GM18909 (cell line): Measurements from ENCODE around the gene RESF1.
"Not testable (repeated sequence)": the region's sequence is repeated elsewhere in the genome, so short reads cannot be mapped to it uniquely, and the experiment has no call there.

Source experiments
- ATAC-seq: cut with Tn5 transposase; IDR thresholded peaks from one replicate; pipeline ENCODE4 v1.9.1; 2021; ENCODE audit warnings: mild to moderate bottlenecking; ENCODE audit not compliant: unreplicated experiment, poor library complexity

RESF1 gene

DNA sequence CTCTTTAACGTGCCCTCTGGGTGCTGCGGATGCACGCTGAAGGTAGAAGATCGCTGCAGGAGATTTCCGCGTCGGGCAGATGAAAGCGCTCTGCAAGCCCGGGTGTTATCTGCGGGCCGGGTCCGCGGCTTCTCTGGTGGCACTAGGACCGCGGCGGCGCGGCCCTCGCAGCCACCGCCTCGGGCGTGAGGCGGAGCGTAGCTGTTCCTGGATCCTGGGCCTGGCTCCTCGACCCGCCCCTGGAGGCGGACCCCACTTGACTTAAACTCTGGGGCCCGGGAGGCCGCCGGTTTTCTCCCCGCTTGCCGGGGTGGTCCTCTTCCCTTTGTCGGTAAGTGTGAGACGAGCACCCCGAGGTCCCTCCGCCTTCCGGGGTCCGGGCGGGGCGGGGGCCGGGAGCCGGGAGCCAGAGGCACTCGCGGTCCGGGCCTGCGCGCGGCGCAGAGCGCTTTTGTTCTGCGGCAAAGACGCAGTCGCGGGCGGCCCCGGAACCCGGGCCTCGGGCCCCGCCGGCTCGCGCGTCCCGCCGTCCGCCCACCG, at the start of gene RESF1:
Gene RESF1 (plus strand): TSS at position 255 of the 540 bp plus-strand sequence. CDS start 21,541 bp downstream, outside the sequence.
- ATAC-seq: peak; percentile 92

DNA sequence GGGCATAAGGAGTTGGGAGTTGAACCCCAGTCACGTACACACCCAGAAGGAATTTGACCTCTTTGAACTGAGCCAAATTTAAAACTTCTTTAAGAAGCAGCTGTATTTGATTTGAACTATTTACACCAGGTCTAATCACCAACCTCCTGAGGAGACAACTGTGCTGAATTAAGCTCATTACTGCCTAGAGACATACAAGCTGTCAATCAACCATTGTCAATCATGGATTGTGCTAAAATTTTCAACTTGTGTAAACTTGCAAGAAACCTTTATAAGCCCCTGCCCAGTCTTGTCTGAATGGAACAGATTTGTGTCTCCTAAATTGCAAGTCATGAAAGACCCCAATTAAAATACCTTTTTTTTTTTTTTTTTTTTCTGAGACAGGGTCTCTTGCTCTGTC, 44.3 kb upstream of the RESF1 start:
- ATAC-seq: no peak

- ATAC-seq: no peak
These were observed 43.8 kb upstream of the RESF1 start for GRCh38 chr12:31915446-31915845.

DNA sequence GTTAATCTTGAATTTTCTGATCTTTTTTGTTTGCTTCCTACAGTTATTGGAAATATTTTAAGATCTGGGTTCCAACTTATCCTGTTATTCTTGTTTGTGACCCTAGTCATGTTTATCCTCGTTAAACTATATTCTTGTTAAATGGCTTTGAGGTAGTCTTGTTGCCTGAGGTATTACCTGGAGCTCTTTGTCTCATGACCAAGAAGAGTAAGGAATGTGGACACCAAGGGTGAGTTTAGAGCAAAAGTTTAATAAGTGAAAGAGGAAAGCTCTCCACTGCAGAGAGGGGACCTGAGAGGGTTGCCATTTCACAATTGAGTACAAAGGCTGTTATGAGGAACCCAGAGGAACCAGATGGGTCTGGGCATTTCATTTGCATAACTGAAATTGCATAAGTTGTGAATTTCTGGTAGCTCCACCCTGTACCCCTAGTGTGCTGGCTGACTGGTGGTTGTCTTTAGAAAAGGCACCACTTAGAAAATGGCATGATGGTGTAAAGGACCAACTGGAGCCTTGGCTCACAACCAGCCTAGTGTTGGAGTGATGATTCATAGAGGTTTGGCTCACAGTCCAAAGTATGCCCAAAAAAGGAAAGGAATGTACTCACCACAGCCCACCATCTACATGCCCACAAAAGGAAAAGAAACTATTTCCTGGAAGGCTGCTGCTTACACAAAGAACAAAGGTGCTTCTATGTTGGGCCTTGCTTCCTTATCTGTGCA, 36.7 kb upstream of the RESF1 start:
- ATAC-seq: no peak

GRCh38 chr12:31923063-31923412, 36.2 kb upstream of the RESF1 start:
- ATAC-seq: no peak

DNA sequence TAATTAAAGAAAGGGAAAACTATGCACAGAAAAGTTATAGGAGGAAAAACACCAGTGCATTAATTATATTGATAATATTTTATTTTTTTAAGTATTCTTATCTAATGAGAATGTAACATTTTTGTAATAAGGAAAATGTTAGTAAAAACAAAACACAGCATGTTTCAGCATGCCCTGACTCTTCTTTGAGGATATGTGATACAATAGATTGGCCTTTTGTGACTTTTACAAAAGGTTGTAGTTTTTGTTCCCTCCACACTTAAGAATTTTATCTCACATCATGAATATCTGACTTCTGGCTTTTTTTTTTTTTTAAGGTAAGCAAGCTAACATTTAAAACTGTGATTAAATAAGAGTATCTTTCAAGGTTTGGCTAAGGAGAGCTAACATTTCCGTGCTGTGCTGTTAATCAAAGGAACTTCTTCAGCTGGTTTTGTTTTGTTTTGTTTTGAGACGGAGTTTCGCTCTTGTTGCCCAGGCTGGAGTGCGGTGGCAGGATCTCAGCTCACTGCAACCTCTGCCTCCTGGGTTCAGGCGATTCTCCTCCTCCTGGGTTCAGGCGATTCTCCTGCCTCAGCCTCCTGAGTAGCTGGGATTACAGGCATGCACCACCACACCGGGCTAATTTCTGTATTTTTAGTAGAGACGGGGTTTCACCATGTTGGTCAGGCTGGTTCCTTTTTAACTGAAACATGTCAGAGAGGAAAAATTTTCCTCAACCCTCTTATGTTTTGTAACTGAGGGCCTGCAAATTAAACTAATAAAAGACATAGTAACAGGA, 30.8 kb upstream of the RESF1 start:
- ATAC-seq: no peak

DNA sequence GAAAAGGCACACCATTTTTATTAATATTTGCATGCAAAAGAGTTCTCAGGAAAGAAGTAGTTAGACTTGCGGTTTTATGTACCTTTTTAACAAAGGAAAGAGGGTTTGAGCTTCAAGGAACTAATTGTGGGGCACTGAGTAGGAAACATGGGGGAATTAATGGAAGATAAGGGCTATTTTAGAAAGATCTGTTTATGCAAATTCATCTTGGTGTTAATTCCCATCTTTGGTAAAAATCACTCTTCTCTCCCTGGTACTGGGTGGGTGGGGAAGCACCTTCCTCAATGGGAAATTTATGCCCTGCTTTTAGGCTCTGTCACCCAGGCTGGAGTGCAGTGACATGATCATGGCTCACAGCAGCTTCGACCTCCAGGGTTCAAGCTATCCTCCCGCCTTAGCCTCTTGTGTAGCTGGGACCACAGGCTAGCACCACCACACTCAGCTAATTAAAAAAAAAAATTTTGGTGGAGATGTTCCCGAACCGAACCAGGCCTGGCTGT, 30.1 kb upstream of the RESF1 start:
- no peak for ATAC-seq

DNA sequence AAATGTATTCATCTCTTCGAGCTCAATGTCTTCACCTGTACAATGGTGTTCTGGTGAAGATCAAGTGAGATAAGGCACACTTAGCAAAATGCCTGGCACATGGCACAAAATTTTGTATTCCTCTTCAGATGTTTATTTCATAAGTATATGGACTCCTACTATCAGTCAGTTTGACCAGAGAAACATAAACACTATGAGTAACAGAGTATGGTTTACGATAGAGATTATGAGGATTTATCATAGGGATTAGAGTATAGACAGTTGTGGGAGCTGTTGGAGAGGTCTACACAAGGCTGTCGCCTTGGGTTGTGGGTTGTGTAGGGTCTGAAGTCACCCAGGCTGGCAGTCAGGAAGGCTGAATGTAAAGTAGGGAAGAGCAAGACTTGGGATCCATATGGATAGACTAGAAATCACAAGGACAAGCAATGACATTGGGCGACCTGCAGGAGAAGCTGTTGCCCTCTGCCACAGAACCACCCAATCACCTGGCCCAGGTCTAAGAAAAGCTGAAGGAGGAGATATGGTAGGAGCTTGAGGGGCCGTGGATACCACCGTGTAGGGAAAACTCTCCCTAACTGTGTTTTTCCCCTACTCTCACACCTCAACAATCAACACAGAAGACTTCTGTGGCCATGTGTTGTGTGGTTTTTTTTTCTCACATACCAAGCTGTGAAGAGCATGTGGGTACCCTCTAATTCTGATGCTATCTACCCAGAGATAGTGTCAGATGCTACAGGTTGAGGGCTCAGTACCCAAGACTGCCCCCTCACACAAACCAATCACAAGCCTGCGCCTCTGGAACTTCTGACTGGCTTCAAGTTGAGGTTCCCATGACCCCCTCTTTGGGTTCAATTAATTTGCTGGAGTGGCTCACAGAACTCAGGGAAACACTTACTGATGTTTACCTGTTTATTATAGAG, 27.2 kb upstream of the RESF1 start:
- ATAC-seq: no peak

GRCh38 chr12:31944299-31944698, 14.9 kb upstream of the RESF1 start:
- ATAC-seq: no peak

DNA sequence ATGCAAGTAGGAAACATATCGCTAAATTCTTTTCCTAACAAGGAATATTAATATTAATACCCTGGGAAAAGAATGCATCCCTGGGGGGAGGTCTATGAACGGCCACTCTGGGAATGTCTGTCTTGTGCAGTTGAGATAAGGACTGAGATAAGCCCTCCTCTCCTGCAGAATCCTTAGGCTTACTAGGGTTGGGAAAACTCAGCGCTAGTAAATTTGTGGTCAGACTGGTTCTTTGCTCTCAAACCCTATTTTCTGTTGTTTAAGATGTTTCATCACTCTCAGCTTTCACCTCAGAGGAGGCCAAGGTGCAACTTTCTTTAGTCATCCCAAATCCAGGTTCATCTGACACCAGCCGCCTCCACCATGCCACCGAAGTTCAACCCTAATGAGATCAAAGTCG, 11.2 kb upstream of the RESF1 start:
- ATAC-seq: no peak

DNA sequence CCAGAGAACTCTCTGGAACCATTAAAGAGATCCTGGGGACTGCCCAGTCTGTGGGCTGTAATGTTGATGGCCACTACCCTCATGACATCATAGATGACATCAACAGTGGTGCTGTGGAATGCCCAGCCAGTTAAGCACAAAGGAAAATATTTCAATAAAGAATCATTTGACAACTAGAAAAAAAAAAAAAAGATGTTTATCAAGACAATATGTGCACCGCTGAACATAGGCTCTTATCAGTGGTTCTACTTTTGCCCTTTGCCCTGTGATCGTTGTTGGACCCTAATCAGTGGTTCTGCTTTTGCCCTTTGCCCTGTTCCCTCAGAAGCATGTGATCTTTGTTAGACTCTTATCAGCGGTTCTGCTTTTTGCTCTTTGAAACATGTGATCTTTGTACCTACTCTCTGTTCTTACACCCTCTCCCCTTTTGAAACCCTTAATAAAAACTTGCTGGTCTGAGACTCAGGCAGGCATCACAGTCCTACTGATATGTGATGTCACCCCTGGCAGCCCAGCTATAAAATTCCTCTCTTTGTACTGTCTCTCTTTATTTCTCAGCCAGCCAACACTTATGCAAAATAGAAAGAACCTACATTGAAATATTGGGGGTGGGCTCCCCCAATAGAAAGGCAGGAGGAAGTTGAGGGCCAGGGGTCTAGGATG, 10.4 kb upstream of the RESF1 start:
- not testable (repeated sequence) for ATAC-seq

DNA sequence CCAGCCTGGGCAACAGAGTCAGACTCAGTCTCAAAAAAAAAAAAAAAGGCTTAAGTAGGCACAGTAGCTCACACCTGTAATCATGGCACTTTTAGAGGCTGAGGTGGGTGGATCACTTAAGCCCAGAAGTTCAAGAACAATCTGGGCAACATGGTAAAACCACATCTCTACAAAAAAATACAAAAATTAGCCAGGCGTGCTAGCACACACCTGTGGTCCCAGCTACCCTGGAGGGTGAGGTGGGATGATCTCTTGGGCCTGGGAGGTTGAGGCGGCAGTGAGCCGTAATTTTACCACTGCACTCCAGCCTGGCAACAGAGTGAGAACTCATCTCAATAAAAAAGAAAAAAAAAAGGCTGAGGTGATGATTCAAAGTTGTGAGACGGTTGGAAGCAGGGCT, 9.1 kb upstream of the RESF1 start:
- no peak for ATAC-seq

GRCh38 chr12:31950492-31950891, 8.7 kb upstream of the RESF1 start:
- ATAC-seq: no peak

GRCh38 chr12:31951008-31951407, 8.2 kb upstream of the RESF1 start:
- ATAC-seq: no peak

DNA sequence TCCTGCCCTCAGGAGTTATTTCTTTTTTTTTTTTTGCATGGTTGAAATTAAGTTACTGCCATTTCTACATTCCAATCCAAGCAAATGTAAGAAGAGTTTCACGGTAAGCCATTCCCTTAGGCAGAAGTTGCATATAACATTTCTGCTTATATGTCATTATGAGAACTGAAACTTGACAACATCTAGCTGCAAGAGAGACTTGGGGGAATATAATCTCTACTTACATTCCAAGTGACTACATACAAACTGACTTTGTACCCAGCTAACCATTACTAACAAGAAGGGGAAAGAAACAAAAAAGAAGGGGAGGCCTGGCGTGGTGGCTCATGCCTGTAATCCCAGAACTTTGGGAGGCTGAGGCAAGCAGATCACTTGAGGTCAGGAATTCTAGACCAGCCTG, 7.3 kb upstream of the RESF1 start:
- no peak for ATAC-seq

- ATAC-seq: no peak
These were observed 6.8 kb upstream of the RESF1 start for GRCh38 chr12:31952418-31952817.

DNA sequence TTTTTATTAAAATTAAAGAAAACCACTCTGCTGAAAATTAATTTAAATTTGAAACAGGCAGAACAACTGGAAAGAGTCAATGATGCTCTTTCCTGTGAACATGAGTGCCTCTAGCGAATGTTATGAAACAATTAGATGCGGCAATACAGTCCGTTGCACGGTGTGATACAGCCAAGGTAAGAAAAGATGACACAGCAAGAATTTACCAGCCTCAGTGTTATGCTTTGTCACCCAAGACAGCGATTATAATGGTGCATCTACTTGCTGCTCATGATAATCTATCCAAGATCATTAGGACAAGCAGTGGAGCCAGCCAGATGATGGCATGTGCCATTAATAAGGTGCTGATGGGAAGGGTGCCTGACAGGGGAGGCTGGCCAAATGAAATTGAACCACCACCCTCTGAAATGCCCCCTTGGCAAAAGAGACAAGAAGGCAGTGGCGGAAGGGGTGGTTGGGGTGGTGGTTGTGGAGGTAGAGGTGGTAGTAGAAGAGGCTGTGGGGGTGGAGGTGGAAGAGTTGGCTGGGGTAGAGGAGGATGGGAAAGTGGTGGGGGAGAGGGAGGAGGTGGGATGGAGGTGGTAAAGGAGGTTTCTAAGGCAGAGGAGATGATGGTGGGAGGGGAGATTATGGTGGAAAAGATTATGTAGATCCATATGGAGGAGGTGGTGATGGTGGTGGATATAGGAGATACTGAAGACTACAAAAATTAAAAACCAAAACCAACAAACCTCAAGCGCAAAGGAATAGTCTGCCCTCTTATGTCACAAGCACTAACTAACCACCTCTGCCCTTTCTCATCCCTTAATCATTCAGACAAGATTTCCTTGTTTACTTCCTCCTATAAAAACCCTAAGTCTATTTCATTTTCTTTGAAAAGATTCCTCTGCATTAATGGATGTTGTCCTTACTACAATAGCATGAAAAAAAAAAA, 4.0 kb upstream of the RESF1 start:
- no peak for ATAC-seq

- ATAC-seq: no peak
These were observed 550 bp upstream of the RESF1 start for GRCh38 chr12:31958569-31959160.
